Spleen (tissue), 7 donors: ENCODE results near the gene HOXC5.

Source experiments
- CTCF ChIP-seq, 11 experiments: fragments of 200-600 bp in 7 of 11; fragments of 450-650 bp in 4 of 11; sonication (generic) in 4 of 11; IDR thresholded peaks in 8 of 11; conservative IDR thresholded peaks in 3 of 11; 1 replicate in 7 of 11; 2 replicates in 4 of 11; pipeline versions ENCODE4 v1.4.0 to v1.8.0; 2016 to 2021; ENCODE audit warnings: antibody characterized with exemption in 11 of 11, inconsistent platforms in 4 of 11, mild to moderate bottlenecking in 1 of 11
- POLR2A ChIP-seq, 3 donors: fragments of 450-650 bp; IDR thresholded peaks; one replicate each; pipeline ENCODE4 v1.5.1; 2017; ENCODE audit warnings: antibody characterized with exemption in 3 of 3, mild to moderate bottlenecking in 1 of 3
- donor health status: DM: no; HTN: no; CAD: no; lungs with moderate emphysema.
- donor health status: DM: no; HTN: no; CAD: no.
- donor health status: DM: no; HTN: no; CAD: no.

GRCh38 chr12:54074308-54074707, 41.5 kb downstream of the HOXC5 start:
- TF ChIP-seq POLR2A (IDR thresholded peaks at IDR 0.05): no peak
- TF ChIP-seq CTCF (IDR thresholded peaks at IDR 0.05 in 8 of 11, conservative IDR thresholded peaks at IDR 0.05 in 3 of 11): no peak
